MCF 10A (cell line): ENCODE measurements around the gene UBE2QL1. TPM values are rescaled to one million over a fixed set of nuclear protein-coding genes. Genes with fewer than 3 reads are reported as not detected.

Source experiments
- BruUV-seq: library from RNA; stranded (reverse); fragments of 400-500 nt; replicated peaks from 2 replicates; lab custom pipeline; 2021; lab: Mats Ljungman, UMichigan
- CTCF ChIA-PET: fragments of 300-600 bp; sonication (Branson Sonifier 250); formaldehyde crosslinking; extraction: SDS; loops from one replicate; lab custom pipeline; 2021; ENCODE audit warnings: antibody characterized with exemption, inconsistent platforms; lab: Yijun Ruan, JAX
- POLR2A ChIA-PET: fragments of 300-600, 350-650 bp; sonication (Branson Sonifier 250); formaldehyde crosslinking; extraction: SDS; loops from one replicate; lab custom pipeline; 2020; ENCODE audit warnings: antibody characterized with exemption, inconsistent platforms; lab: Yijun Ruan, JAX
- DNase-seq: peaks from one replicate; pipeline ENCODE4 v3.0.0-alpha.2; 2018; ENCODE audit not compliant: unreplicated experiment
- H3K27ac Mint-ChIP-seq: one replicate; pipeline ENCODE4 v1.8.0; 2022; ENCODE audit warnings: mild to moderate bottlenecking, low read depth, mixed read lengths; ENCODE audit not compliant: unreplicated experiment
- H3K27me3 Mint-ChIP-seq: one replicate; pipeline ENCODE4 v1.8.0; 2022; ENCODE audit warnings: mixed read lengths; ENCODE audit not compliant: insufficient read depth, unreplicated experiment
- H3K36me3 Mint-ChIP-seq: one replicate; pipeline ENCODE4 v1.8.0; 2022; ENCODE audit warnings: mild to moderate bottlenecking, moderate library complexity, mixed read lengths; ENCODE audit not compliant: insufficient read depth, unreplicated experiment
- H3K4me1 Mint-ChIP-seq: one replicate; pipeline ENCODE4 v1.8.0; 2022; ENCODE audit warnings: mixed read lengths; ENCODE audit not compliant: insufficient read depth, unreplicated experiment
- H3K4me3 Mint-ChIP-seq: one replicate; pipeline ENCODE4 v1.8.0; 2022; ENCODE audit warnings: mild to moderate bottlenecking, moderate library complexity, mixed read lengths; ENCODE audit not compliant: unreplicated experiment
- H3K9me3 Mint-ChIP-seq: one replicate; pipeline ENCODE4 v1.8.0; 2022; ENCODE audit warnings: mixed read lengths; ENCODE audit not compliant: unreplicated experiment
- CTCF ChIP-seq: fragments of 200-600 bp; IDR thresholded peaks from one replicate; pipeline ENCODE4 v1.8.0; 2022; ENCODE audit warnings: antibody characterized with exemption, mild to moderate bottlenecking; ENCODE audit not compliant: unreplicated experiment
- intact Hi-C: fragments of 100-400 bp; cut with micrococcal nuclease; formaldehyde crosslinking; loops from 2 replicates; pipeline ENCODE4 v1.14.1; 2022
- total RNA-seq: library from RNA; stranded (reverse); gene quantifications from 2 replicates; pipeline ENCODE4 v1.2.3, GENCODE V29; 2022

Gene UBE2QL1
- total RNA-seq, 1 experiment from 2014 or later = not detected

GRCh38 chr5:6484446-6484845, 35.8 kb downstream of the UBE2QL1 start:
- Mint-ChIP-seq H3K27ac (no peak overlapping the region), H3K4me1 (no peaks in the 10 kb centered on the region), H3K9me3 (no peaks in the 10 kb centered on the region), H3K4me3 (no peak overlapping the region), H3K36me3 (no peaks in the 10 kb centered on the region), H3K27me3 (peaks cover 61% of the 10 kb centered on the region)
- intact Hi-C loops = no loop called here
- TF ChIP-seq CTCF = no peak
- DNase-seq = no peak
- CTCF ChIA-PET = interaction anchor here (0.7 kb wide), 1 partner anchor 213 kb away, joined by 3 read pairs; no protein-coding TSS in a partner anchor
- no TSS peak for BruUV-seq
- POLR2A ChIA-PET = no interaction called here

GRCh38 chr5:6484899-6485298, 36.2 kb downstream of the UBE2QL1 start:
- TF ChIP-seq CTCF = no peak
- H3K27me3 Mint-ChIP-seq = peaks cover 61% of the 10 kb centered on the region
- H3K36me3 Mint-ChIP-seq = no peaks in the 10 kb centered on the region
- CTCF ChIA-PET = interaction anchor here (0.7 kb wide), 1 partner anchor 213 kb away, joined by 3 read pairs; no protein-coding TSS in a partner anchor
- POLR2A ChIA-PET = no interaction called here
- DNase-seq = no peak
- intact Hi-C loops = no loop called here
- no peak overlapping the region for H3K4me3 Mint-ChIP-seq
- H3K9me3 Mint-ChIP-seq = no peaks in the 10 kb centered on the region
- no peaks in the 10 kb centered on the region for H3K4me1 Mint-ChIP-seq
- H3K27ac Mint-ChIP-seq = no peak overlapping the region
- no TSS peak for BruUV-seq

GRCh38 chr5:6485441-6485840, 36.8 kb downstream of the UBE2QL1 start:
- Mint-ChIP-seq H3K4me3 (no peak overlapping the region), H3K27me3 (peaks cover 61% of the 10 kb centered on the region), H3K36me3 (no peaks in the 10 kb centered on the region), H3K9me3 (no peaks in the 10 kb centered on the region), H3K27ac (no peak overlapping the region), H3K4me1 (no peaks in the 10 kb centered on the region)
- intact Hi-C loops = no loop called here
- BruUV-seq = no TSS peak
- ChIA-PET POLR2A (no interaction called here), CTCF (no interaction called here)
- TF ChIP-seq CTCF = no peak
- DNase-seq = no peak

GRCh38 chr5:6486074-6486473, 37.4 kb downstream of the UBE2QL1 start:
- no peaks in the 10 kb centered on the region for H3K9me3 Mint-ChIP-seq
- DNase-seq = no peak
- H3K4me1 Mint-ChIP-seq = no peaks in the 10 kb centered on the region
- TF ChIP-seq CTCF = no peak
- ChIA-PET POLR2A (no interaction called here), CTCF (interaction anchor here (0.5 to 0.6 kb wide), 2 partner anchors 89 to 599 kb away, joined by 3 read pairs; no protein-coding TSS in a partner anchor)
- no peak overlapping the region for H3K4me3 Mint-ChIP-seq
- H3K27ac Mint-ChIP-seq = no peak overlapping the region
- BruUV-seq = no TSS peak
- H3K27me3 Mint-ChIP-seq = peaks cover 61% of the 10 kb centered on the region
- H3K36me3 Mint-ChIP-seq = no peaks in the 10 kb centered on the region
- intact Hi-C loops = no loop called here
